Colonic mucosa (tissue), 4 donors: ENCODE measurements around the gene KCTD17. TPM values are rescaled to one million over a fixed set of nuclear protein-coding genes. Genes with fewer than 3 reads are reported as not detected.

Experiments
- DNase-seq: peaks from one replicate; pipeline ENCODE4 v3.0.0-alpha.2; 2020
- H3K27ac ChIP-seq: fragments of 200-600 bp; one replicate; pipeline ENCODE4 v1.8.0; 2021
- H3K27me3 ChIP-seq: fragments of 200-600 bp; one replicate; pipeline ENCODE4 v1.8.0; 2021
- H3K36me3 ChIP-seq: fragments of 200-600 bp; one replicate; pipeline ENCODE4 v1.8.0; 2021
- H3K4me1 ChIP-seq: fragments of 200-600 bp; one replicate; pipeline ENCODE4 v1.8.0; 2021; ENCODE audit warnings: mild to moderate bottlenecking
- H3K4me3 ChIP-seq: fragments of 200-600 bp; one replicate; pipeline ENCODE4 v1.8.0; 2021
- H3K9ac ChIP-seq, 2 donors: one replicate each; pipeline ENCODE4 v1.7.0; 2013; ENCODE audit warnings: control low read depth in 2 of 2, low read depth in 2 of 2, low read length in 2 of 2
- H3K9me3 ChIP-seq: fragments of 200-600 bp; one replicate; pipeline ENCODE4 v1.8.0; 2021
- CTCF ChIP-seq: fragments of 200-600 bp; IDR thresholded peaks from one replicate; pipeline ENCODE4 v1.8.0; 2022; ENCODE audit warnings: antibody characterized with exemption, mild to moderate bottlenecking
- intact Hi-C: fragments of 100-400 bp; cut with DNase I; formaldehyde crosslinking; loops from one replicate; pipeline ENCODE4 v1.14.1; 2022
- total RNA-seq, 2 donors: library from RNA; stranded (reverse); fragmentation: NEBNext Ultra II Directional in 1 of 2; extraction: Animal tissue kit (Norgen Biotek cat#: 25700) in 1 of 2; gene quantifications; one replicate each; pipeline ENCODE4 v1.2.1, GENCODE V29; 2021
- donor health status: healthy.
- donor health status: DM: no; HTN: no; CAD: no.
- donor health status: DM: no; HTN: no; CAD: no.

The KCTD17 gene, protein sequence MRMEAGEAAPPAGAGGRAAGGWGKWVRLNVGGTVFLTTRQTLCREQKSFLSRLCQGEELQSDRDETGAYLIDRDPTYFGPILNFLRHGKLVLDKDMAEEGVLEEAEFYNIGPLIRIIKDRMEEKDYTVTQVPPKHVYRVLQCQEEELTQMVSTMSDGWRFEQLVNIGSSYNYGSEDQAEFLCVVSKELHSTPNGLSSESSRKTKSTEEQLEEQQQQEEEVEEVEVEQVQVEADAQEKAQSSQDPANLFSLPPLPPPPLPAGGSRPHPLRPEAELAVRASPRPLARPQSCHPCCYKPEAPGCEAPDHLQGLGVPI
- total RNA-seq, result 10 to 100 TPM; 25.4 to 39.9 TPM

- H3K36me3 ChIP-seq, result no peaks in the 10 kb centered on the region
- peak; percentile 82 for DNase-seq
- H3K27me3 ChIP-seq, result no peaks in the 10 kb centered on the region
- H3K27ac ChIP-seq, result peak within 1 kb of the TSS; percentile 81
- no peak for TF ChIP-seq CTCF
- intact Hi-C loops, result no loop called here
- H3K9me3 ChIP-seq, result no peaks in the 10 kb centered on the region
- peaks cover 18% of the 10 kb centered on the region for H3K4me1 ChIP-seq
- H3K4me3 ChIP-seq, result peak within 1 kb of the TSS; percentile 69
- peak within 1 kb of the TSS; percentile 72 to 73 for H3K9ac ChIP-seq
Measured at GRCh38 chr22:37051391-37052385, at the start of gene KCTD17. Gene KCTD17, plus strand, starts transcription at chr22:37051742. Its CDS starts 19 bp downstream, at chr22:37051761.

- no peak for TF ChIP-seq CTCF
- intact Hi-C loops, result no loop called here
- Histone ChIP-seq H3K36me3 (no peaks in the 10 kb centered on the region), H3K9me3 (no peaks in the 10 kb centered on the region), H3K27me3 (no peaks in the 10 kb centered on the region), H3K9ac (no peak overlapping the region), H3K4me3 (no peak overlapping the region), H3K27ac (no peak overlapping the region), H3K4me1 (no peaks in the 10 kb centered on the region)
- DNase-seq, result no peak
Measured at GRCh38 chr22:37001826-37002225, 49.7 kb upstream of the KCTD17 start.

- no peaks in the 10 kb centered on the region for H3K27me3 ChIP-seq
- no peak overlapping the region for H3K4me3 ChIP-seq
- no peak overlapping the region for H3K27ac ChIP-seq
- no peaks in the 10 kb centered on the region for H3K36me3 ChIP-seq
- DNase-seq, result no peak
- H3K9ac ChIP-seq, result no peak overlapping the region
- intact Hi-C loops, result no loop called here
- no peaks in the 10 kb centered on the region for H3K9me3 ChIP-seq
- no peak for TF ChIP-seq CTCF
- no peaks in the 10 kb centered on the region for H3K4me1 ChIP-seq
Measured at GRCh38 chr22:37002633-37003032, 48.9 kb upstream of the KCTD17 start.

GRCh38 chr22:37007651-37008050, 43.9 kb upstream of the KCTD17 start:
- Histone ChIP-seq H3K4me3 (no peak overlapping the region), H3K9me3 (no peaks in the 10 kb centered on the region), H3K36me3 (no peaks in the 10 kb centered on the region), H3K4me1 (peaks cover 7% of the 10 kb centered on the region), H3K9ac (no peak overlapping the region), H3K27ac (no peak overlapping the region), H3K27me3 (no peaks in the 10 kb centered on the region)
- intact Hi-C loops, result no loop called here
- no peak for TF ChIP-seq CTCF
- DNase-seq, result no peak

GRCh38 chr22:37008365-37008764, 43.2 kb upstream of the KCTD17 start:
- intact Hi-C loops, result no loop called here
- H3K27ac ChIP-seq, result no peak overlapping the region
- H3K4me1 ChIP-seq, result peaks cover 7% of the 10 kb centered on the region
- H3K36me3 ChIP-seq, result no peaks in the 10 kb centered on the region
- H3K9ac ChIP-seq, result no peak overlapping the region
- no peaks in the 10 kb centered on the region for H3K27me3 ChIP-seq
- H3K9me3 ChIP-seq, result no peaks in the 10 kb centered on the region
- no peak overlapping the region for H3K4me3 ChIP-seq
- no peak for TF ChIP-seq CTCF
- no peak for DNase-seq
